Dedifferentiated amniotic fluid mesenchymal stem cell (primary cell): ENCODE results near the gene COLEC11.
"Not testable (repeated sequence)": the region's sequence is repeated elsewhere in the genome, so short reads cannot be mapped to it uniquely, and the experiment has no call there.

Source experiments
- DNase-seq: peaks from one replicate; pipeline ENCODE4 v3.0.0-alpha.2; 2016; ENCODE audit errors: extremely low spot score

COLEC11 gene

DNA sequence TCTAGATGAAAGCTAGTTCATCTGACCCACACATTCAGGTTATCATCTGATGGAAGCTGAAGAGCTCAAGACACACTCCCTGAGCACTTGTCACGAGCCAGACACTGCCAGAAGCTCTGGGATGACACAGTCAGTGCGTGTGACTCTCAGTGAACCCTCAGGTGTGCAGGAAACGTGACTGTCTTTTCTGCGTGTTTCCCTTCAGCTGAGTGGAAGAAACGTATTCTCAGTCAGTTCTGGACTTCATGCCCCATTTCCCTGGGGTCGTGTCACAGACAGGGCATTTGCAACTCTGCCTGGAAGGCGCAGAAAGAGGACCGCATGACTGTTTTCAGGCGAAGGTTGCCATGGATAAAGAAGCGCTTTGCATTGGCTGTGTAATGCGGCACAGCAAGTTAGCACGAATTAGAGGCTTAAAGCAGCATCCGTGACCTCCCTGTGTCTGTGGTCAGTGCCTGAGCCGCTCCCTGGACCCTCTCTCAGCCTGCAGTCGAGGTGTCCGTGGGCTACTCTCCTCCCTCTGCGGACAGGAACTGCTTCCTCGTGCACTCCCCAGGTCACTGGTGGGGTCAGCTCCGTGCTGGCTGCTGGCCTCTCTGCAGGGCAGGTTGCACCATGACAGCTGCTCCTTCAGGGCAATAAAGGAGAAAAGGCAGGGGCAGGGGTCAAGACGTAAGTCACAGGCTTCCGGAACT, 59.8 kb downstream of the COLEC11 start:
- DNase-seq: no peak

DNA sequence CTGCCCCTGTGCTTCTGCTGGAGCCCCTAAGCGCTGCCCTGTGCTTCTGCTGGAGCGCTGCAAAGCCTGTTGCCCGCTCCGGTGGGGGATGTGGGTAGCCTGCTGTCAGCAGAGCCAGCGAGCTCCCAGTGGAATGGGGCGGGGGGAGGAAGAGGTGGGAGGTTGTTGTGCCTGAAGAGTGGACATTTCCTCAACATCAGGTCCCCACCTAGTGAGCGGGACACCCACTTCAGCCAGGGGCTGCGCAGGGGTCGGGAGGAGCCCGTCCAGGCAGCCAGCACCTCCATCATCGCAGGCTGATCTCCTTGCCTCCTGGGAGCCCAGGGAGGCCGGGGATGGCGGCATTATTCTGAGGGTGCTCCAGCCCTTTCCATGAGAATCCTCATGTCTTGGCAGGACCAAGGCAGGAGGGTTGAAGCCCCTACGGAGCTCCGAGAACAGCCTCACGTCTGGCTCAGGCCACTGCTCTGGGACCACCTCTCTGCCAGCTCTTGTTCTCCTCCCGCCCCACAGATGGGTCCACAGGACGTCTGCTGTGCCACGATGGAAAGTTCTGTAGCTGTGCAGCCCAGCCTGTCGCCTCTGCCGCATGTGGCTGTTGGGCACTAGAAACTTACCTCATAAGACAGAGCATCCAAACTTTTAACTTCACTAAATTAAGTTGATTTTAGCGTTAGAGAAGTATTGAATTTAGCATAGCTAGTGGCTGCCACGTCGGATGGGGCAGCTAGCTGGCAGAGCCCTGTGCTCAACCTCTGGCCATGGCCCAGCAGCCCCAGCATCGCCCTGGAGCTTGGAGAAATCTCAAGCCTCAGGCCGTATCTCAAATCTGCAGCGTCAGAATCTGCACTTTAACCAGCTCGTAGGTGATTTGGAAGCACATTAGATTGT, 61.2 kb downstream of the COLEC11 start:
- DNase-seq: no peak

DNA sequence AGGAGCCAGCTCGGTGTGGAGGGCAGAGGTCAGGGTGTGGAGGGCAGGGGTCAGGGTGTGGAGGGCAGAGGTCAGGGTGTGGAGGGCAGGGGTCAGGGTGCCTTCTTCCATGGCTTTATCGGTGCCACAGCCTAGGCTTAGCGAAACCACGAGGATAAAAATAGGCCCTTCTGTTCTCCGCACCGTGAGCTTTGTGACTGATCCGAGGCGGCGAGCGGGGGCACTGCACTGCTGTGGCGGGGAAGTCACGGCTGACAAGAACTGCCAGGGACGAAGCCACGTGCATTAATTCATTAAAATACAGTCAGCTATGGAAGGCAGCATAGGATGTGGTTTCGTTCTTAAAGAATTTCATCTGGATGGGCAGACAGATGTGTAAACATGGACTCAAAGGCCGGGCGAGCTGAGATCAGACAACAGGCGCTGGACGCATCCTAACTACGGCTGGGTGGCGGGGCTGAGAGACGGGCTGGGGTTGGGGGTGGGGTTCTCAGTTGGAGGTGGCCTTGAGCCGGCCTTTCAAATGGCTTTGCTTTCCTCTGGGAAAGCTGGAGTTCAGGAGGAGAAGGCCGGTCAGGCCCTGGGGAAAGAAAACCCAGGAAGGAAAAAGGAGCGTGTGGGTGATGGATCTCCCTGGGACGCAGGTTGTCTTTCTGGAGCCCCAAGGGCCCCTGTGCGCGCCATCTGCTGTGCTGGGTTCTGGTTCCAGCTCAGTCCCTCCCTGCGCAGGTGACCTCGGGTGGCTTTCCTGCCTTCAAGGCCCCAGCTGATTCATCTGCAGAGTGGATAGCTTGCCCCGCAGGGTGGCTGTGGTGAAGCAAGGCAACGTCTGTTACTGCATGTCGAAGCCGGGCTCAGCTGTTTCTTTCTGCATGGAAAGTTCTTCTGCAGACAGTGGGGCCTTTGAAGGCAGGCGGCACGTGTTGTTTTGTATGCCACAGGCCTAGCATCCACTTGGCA, 62.1 kb downstream of the COLEC11 start:
- no peak for DNase-seq

DNA sequence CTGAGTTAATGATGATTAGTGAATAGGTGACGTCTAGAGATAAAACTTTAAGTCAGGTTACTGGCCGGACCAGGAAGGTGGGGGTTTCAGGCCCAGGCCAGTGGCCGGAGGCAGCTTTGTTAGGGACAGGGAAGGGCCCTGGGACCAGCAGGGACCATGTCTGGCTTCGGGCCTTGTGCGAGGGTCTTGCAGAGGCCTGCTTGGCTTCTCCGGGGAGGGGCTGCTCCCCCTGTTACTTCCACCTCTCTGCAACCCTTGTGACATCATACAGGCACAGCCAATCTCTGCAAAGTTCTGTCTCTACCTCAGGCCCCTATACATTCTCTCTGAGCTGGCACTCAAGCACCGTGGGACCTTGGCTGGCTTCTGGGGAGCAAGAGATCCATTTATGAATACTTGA, 63.0 kb downstream of the COLEC11 start, which contains the start of gene ALLC:
ALLC (plus strand) TSS at position 320 of the 400 bp plus-strand sequence. CDS start 12,958 bp downstream, outside the sequence.
- DNase-seq: no peak

DNA sequence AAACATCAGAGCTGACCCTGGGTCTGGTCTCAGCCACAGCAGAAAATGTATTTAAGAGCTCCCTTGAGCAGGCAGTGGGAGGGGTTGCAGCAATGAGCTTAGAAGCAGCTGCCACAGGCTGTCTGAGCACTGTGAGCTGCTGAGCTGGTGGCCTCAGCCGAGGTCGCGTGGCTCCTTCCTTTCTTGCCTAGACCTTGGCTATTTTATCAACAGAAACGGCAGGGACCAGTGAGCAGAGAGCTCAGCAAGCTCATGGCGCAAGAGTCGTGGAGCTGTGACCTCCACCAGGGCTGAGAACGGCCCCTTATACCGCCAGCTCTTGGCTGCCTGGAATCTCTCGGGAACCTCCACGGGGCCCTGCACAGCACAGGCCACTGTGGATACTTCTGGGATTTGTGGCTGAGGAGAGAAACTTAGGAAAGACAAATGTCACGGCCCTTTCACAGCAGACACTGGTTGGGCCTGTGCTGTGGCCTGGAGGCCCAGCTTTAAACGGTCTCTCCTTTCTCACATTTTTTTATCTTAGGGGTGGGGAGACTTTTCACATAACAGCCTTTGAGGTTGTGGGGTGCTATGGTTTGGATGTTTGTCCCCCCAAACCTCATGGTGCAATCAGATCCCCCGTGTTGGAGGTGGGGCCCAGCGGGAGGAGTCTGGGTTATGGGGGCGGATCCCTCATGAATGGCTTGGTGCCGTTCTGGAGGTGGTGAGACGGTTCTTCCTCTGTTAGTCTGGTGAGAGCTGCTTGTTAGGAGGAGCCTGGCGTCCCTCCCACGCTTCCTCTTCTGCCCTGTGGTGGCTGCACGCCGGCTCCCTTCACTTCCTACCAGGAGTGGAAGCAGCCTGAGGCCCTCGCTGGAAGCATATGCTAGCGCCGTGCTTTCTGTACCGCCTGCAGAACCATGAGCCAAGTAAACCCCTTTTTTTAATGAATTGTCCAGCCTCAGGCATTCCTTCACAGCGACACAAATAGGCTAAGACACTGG, 64.8 kb downstream of the COLEC11 start:
- DNase-seq: no peak

DNA sequence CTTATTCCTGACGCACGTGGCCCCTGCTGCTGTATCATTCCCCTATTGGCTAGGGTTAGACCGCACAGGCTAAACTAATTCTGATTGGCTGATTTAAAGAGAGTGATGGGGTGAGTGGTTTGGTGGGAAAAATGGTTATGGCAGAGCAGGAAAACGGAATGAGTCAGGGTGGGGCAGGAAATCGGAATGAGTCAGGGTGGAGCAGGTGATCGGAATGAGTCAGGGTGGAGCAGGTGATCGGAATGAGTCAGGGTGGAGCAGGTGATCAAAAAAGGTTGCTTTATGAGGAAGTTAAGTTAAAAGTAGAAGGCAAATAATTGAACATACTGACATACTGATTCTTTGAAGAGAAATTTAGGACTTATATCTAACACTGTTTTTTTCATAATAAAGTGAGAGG, 65.7 kb downstream of the COLEC11 start:
- not testable (repeated sequence) for DNase-seq

DNA sequence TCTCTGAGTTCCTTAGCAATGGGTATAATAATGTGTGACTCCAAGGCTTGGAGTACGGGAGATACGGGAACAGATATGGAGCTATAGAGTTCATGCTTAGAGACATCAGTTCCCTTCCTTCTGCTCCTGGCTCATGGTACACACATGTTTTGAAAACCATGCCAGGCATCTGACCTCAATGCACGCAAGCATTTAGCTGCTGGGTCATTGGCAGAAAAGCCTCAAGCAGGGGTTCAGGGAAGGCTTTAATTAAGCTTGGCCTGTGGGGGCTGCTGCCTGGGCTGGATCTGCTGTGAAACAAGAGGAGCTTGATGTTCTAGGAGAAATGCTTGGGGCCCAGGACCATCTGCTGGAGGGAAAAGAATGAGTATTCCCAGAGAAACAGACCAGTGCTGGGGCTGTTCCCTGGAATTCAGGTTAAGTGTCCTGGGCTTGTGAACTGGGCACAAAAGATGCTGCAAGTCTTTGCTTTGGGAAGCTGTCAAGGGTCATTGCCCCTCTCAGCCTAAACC, 66.3 kb downstream of the COLEC11 start:
- DNase-seq: no peak

DNA sequence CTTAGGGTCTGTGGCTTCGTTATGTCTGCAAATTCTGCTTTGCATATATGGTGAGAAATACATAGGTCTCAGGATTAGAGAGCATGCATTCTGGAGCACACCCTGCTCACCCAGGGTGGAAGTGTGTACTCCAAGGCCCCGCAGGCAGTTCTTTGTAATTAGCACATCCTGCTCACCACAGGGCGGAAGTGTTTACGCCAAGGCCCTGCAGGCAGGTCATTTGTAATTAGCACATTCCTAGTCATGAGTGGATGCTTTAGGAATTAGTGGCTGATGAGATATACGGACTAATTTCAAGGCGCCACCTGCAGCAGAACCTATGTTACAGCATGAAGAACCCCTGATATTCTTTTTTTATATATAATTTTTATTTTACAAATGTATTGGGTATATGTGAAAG, 67.3 kb downstream of the COLEC11 start:
- no peak for DNase-seq

DNA sequence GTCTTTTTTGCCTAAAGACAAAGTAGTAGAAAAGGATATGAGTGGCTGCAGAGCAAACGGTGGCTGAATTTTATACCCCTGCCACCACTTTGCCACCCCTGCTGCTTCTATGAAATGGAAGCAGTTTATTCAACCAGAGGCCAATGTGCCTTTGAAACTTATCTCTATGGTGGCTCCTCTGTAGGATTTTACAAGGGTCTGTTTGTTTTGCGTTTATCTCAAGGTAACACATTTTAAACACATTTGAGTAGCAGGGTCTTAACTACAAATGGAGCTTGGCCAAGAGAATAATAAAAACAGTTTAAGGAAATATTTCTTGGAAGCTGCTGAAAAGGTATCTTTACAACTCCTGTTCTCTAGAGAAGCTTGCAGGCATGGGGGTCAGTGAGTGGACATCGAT, 69.2 kb downstream of the COLEC11 start:
- DNase-seq: no peak

DNA sequence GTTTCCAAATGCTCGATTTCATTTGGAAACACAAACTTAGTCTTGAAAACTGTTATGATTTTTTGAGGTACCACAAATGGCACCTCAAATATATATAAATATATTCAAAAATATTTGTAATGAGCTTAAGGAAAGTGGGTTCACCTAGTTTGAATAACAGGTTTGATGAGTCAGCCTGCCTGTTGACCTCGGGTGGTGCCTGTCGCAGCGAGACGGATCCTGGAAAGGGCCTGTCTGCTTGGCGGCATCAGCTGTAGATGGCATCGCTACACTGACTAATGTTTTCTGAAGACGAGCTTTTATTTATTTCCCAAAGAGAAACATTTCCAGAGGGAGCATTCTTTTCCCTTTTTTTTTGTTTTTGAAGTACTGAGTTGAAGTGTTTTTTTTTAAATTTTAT, 70.0 kb downstream of the COLEC11 start:
- no peak for DNase-seq

DNA sequence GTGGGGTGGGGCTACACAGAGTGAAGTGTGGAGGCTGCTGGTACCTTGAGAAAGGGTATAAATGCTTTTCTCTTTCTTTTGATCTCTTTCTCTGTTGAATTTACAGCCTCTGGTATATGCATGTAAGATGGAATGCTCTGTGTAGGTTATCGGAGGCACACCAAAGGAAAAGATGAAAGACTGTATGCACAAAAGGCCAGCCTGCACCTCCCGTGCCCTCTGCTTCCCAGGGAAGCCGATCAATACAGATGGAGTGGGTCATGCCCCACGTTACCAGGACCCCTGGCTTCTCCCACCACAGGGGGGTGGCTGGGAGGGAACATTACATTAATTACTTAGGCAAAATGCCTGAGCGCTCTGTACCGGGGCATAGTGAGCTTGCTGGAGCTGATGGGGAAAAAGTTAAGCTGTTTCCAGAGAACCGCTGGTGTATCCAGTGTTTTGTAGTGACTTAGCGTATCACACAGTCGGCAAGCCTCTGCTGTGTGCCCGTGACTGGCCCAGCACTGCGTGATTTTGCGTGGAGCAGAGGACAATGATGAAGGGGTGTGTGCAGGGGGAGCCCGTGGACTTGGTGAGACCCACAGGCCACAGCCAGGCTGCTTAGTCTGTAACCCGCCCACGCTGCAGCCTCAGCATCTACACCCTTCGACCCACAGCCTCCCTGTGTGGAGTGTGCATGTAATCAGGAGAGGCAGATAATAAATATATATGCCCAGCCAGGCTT, 71.1 kb downstream of the COLEC11 start:
- DNase-seq: no peak

DNA sequence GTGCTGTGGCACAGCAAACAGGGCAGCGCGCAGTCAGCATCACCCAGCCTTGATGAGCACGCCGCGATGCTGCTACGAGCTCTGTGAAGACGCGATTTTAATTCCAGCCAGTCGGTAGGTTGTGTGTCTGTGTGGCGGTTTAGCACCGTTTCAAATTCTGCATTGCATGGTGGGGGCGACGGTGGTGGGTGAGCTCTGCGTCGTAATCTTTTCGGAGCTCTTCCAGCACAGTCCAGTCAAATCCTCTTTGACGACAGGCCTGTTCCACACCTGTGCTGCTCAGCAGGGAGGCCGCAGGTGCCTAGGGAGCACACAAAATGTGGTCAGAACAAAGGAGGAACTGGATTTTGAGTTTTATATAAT, 71.7 kb downstream of the COLEC11 start:
- DNase-seq: no peak

DNA sequence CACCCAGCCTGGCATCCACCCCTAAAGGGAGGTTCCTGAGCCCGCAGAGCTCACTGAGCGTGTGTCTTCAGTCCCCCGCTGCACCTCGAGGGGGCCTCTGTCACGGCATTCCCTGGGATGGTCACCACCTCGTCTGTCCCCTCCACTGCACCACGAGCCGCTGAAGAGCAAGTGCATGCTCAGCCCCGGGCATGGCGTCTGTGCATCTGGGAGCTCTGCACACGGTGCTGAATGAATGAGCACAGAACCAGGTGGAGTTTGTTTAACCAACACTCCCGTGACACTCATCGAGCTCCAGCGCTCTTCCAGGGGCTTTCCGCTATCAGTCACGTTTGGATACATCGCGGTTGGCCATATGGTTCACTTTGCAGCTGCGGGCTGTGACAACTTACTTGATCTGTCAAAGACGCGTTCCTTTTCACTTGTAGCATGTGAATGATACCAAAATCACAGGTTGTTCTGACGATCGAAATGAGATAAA, 72.3 kb downstream of the COLEC11 start:
- no peak for DNase-seq

DNA sequence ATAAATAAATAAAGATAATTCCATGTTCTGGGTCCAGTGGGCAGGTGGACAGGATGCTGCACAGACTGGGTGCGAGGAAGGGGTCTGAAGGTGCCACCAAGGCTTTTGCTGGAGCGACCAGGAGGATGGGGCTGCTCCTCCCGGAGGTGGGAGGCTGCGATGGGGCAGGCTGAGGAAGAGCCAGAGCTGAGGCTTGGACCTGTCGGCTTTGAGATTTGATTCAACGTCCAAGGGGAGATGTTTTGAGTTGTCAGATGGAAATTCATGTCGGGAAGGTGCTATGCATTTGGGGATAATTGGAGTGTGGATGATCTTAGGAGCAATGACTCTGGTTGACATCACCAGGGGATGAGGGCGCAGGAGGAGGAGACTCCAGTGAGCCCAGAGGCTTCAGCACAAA, 74.7 kb downstream of the COLEC11 start:
- DNase-seq: no peak

DNA sequence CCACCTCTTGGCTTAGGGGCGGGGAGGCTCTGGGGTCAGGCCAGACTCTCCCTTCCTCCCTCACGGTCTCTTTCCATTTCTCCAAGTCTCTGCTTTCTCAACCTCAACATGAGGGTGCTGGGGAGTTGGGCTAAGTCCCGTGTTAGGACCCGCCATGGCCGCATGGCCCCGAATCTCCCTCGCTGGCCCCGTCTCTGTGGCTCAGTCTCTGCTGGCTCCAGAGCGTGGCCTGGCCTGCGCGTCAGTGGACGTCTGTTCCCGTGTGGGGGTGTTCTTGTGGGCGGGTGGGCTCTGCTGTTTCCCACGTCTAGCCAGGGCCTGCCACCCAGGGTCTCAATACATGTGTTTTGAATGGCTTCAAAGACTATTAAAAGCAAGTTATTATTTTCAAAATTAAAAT, 75.5 kb downstream of the COLEC11 start:
- no peak for DNase-seq

DNA sequence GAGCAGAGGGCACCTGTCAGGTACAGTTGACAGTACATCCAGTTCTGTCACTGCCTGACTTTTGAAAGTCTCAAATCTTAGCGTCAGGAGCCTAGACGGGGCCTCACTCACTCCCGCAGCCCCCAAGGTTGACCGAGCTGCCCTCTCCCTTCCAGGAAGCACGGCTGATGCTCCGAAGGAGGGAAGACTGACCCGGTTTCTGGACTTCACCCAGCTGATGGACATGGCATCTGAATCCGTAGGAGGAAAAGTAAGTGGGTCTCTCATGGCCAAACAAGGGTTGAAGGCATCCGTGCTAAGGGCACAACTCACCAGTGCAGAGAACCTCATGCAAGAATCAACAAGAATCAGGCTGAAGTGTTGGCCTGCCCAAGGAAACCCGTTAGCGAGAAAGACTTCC, 76.0 kb downstream of the COLEC11 start:
- no peak for DNase-seq

DNA sequence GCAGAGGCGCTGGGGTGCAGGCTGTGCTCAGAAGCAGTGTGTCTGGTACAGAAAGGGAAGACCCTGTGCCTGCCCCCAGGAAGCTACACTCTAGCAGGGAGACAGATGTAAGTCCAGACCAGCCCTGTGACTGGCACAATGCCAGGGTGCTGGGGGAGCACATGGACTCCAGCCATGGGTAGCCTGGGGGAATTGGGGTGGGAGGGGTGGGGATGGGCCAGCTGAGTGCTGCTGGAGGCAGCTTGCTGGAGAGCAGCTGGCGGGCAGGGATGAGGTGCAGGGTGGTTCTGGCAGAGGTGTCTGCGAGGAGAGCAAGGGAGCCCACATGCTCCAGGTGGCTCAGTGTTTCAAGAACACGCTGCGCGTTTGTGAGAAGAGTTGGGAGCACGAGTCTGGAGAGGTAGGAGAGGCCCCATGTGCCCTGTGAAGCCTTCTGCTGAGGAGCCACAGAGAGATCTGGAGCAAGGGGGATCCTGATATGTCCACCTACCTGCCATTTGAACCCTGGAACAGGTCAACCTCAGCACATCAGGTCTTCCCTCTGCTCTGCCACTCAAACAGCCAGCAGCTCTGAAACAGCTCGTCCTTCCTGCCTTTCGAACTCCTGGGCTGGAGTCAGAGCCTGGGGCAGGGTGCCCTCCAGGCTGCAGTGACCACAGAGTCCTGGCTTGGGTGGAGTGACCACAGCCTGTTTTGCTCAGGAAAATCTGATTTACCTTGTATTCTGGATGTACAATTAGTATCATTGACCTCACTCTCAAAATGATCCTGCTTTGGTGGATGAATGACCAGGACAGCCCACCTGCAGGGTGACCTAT, 78.2 kb downstream of the COLEC11 start:
- DNase-seq: no peak

DNA sequence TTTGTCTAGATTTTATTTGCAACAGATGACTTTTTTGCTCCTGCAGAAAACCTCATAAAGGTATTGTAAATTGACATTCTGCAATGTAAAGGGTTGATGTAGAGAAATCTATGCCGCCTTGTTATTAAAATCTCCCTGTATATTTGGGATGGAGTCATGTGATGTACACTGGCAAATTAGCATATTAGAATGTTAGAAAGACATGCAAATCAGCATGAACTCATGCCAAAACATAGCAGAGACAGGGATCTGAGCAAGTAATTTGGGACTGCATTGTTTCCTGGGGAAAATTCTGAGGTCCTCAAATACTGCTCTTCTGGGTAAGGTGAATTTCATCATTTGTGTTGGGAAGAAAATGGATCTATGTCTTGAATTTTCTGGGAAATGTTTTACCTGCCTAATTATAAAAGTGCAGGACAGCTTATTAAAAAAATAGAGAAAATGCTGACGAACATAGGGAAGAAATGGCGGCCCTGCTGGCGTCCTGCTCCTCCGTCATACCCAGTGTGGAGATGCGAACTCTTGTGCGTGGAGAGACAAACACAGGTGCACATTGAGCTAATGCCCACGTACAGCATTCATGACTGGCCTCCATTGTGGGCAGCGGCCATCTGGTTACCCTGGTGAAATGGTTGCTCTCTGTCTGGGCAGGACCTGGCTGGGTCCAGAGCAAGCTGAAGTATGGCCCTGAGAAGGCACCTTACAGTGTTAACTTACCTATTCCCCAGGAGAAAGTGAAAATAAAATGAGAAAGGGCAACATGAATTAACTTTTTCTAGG, 79.3 kb downstream of the COLEC11 start:
- DNase-seq: no peak
